K562 (cell line): ENCODE results near the gene OR10S1.

Experiments used
- MYC ChIP-seq, 2 experiments: fragments of 250-450 bp in 1 of 2; sonication (Bioruptor Pico) in 1 of 2; IDR thresholded peaks; 2 replicates each; pipeline versions ENCODE4 v1.5.1 to v1.6.1; 2012 to 2021; ENCODE audit warnings: low read depth in 2 of 2, borderline replicate concordance in 1 of 2, improper control_type of control experiment in 1 of 2, low read length in 1 of 2, mild to moderate bottlenecking in 1 of 2, moderate library complexity in 1 of 2
- MYNN ChIP-seq, 2 experiments: sonication (generic); formaldehyde crosslinking in 1 of 2; IDR thresholded peaks; 2 replicates each; pipeline versions ENCODE4 v1.5.0 to v1.6.1; 2016 to 2020; ENCODE audit warnings: antibody characterized with exemption in 1 of 2, missing genetic modification reagents in 1 of 2
- POLR2A ChIP-seq: fragments of 450-650 bp; conservative IDR thresholded peaks from 2 replicates; pipeline ENCODE4 v1.6.1; 2016
- TF ChIP-seq, protein P1 (sequence below), 2 experiments: fragments of 450-650 bp in 1 of 2; sonication (generic) in 1 of 2; formaldehyde crosslinking in 1 of 2; IDR thresholded peaks; 2 replicates each; pipeline versions ENCODE4 v1.7.1 to v1.9.0; 2016 to 2022; ENCODE audit warnings: inconsistent platforms in 1 of 2, mild to moderate bottlenecking in 1 of 2, missing genetic modification reagents in 1 of 2

DNA sequence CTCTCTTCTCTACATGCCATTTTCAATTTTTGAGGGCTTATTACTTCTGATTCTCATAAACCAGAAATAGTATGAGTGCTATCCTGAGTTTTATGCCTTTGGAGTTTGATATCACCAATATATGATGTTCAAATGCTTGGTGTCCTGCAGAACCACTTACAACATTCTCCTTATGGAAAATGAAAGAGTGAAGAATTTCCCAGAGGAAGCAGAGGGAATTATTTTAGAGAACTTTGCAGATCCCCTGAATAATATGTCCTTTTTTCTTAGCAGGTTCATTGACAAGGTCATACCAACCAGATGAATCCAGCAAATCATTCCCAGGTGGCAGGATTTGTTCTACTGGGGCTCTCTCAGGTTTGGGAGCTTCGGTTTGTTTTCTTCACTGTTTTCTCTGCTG is 38.3 kb downstream of the OR10S1 start, which contains the start of gene OR4D5:
- TF ChIP-seq MYC (IDR thresholded peaks at IDR 0.05; ENCODE audit: low read depth, low read length) (no peak), MYC (CRISPR knock-in tag; IDR thresholded peaks at IDR 0.05; ENCODE audit: borderline replicate concordance, low read depth) (no peak), POLR2A (no peak), MYNN (IDR thresholded peaks at IDR 0.05) (no peak), MYNN (CRISPR knock-in tag; IDR thresholded peaks at IDR 0.05) (no peak)
- TF ChIP-seq, protein P1, sequence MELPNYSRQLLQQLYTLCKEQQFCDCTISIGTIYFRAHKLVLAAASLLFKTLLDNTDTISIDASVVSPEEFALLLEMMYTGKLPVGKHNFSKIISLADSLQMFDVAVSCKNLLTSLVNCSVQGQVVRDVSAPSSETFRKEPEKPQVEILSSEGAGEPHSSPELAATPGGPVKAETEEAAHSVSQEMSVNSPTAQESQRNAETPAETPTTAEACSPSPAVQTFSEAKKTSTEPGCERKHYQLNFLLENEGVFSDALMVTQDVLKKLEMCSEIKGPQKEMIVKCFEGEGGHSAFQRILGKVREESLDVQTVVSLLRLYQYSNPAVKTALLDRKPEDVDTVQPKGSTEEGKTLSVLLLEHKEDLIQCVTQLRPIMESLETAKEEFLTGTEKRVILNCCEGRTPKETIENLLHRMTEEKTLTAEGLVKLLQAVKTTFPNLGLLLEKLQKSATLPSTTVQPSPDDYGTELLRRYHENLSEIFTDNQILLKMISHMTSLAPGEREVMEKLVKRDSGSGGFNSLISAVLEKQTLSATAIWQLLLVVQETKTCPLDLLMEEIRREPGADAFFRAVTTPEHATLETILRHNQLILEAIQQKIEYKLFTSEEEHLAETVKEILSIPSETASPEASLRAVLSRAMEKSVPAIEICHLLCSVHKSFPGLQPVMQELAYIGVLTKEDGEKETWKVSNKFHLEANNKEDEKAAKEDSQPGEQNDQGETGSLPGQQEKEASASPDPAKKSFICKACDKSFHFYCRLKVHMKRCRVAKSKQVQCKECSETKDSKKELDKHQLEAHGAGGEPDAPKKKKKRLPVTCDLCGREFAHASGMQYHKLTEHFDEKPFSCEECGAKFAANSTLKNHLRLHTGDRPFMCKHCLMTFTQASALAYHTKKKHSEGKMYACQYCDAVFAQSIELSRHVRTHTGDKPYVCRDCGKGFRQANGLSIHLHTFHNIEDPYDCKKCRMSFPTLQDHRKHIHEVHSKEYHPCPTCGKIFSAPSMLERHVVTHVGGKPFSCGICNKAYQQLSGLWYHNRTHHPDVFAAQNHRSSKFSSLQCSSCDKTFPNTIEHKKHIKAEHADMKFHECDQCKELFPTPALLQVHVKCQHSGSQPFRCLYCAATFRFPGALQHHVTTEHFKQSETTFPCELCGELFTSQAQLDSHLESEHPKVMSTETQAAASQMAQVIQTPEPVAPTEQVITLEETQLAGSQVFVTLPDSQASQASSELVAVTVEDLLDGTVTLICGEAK (IDR thresholded peaks at IDR 0.05) = no peak
- TF ChIP-seq, protein P1 (CRISPR knock-in tag; IDR thresholded peaks at IDR 0.05) = no peak
